Aorta (tissue), 5 donors: ENCODE measurements around the gene EGFR. TPM values are rescaled to one million over a fixed set of nuclear protein-coding genes. Genes with fewer than 3 reads are reported as not detected.

Source experiments
- ATAC-seq: fragments of 200-7000 bp; cut with Tn5 transposase; one replicate; pipeline ENCODE4 v1.9.1; 2022; ENCODE audit warnings: moderate library complexity; ENCODE audit not compliant: low FRiP score
- DNase-seq, 2 donors: peaks; one replicate each; pipeline ENCODE4 v3.0.0-alpha.2; 2020
- H3K27ac ChIP-seq, 2 donors: one replicate each; pipeline ENCODE4 v1.5.1; 2013; ENCODE audit warnings: low read length in 2 of 2, mild to moderate bottlenecking in 2 of 2, moderate library complexity in 2 of 2, control low read depth in 1 of 2, inconsistent platforms in 1 of 2, low read depth in 1 of 2
- H3K27me3 ChIP-seq, 2 donors: one replicate each; pipeline ENCODE4 v1.6.1; 2013; ENCODE audit warnings: control low read depth in 1 of 2, low read length in 1 of 2, mild to moderate bottlenecking in 1 of 2, moderate library complexity in 1 of 2; ENCODE audit not compliant: insufficient read depth in 2 of 2, control insufficient read depth in 1 of 2
- H3K36me3 ChIP-seq, 2 donors: one replicate each; pipeline ENCODE4 v1.6.1; 2013; ENCODE audit warnings: control low read depth in 1 of 2, low read length in 1 of 2, mild to moderate bottlenecking in 1 of 2; ENCODE audit not compliant: insufficient read depth in 2 of 2, control insufficient read depth in 1 of 2
- H3K4me1 ChIP-seq, 2 donors: one replicate each; pipeline ENCODE4 v1.6.1; 2013; ENCODE audit warnings: low read length in 2 of 2, control low read depth in 1 of 2, mild to moderate bottlenecking in 1 of 2, moderate library complexity in 1 of 2; ENCODE audit not compliant: insufficient read depth in 2 of 2, control insufficient read depth in 1 of 2
- H3K4me3 ChIP-seq, 2 donors: one replicate each; pipeline ENCODE4 v1.5.1; 2013; ENCODE audit warnings: low read length in 2 of 2, control low read depth in 1 of 2, mild to moderate bottlenecking in 1 of 2
- H3K9me3 ChIP-seq: one replicate; pipeline ENCODE4 v1.6.1; 2013; ENCODE audit warnings: mild to moderate bottlenecking, low read length; ENCODE audit not compliant: control insufficient read depth
- WGBS, 2 donors: extraction: QIAGEN DNeasy Blood & Tissue Kit; methylation state at CpG; one replicate each; pipeline ENCODE4 v1.1.7; 2013; 5-methylcytosine and 5-hydroxymethylcytosine counted together
- intact Hi-C, 2 donors: fragments of 100-400 bp; cut with DNase I; formaldehyde crosslinking; loops; one replicate each; pipeline versions ENCODE4 v1.14.2 to v1.15.0; 2022
- polyA plus RNA-seq, 2 donors: library from polyadenylated mRNA; stranded (reverse); fragments of 200-250 nt; gene quantifications; one replicate each; pipeline ENCODE4 v1.2.3, GENCODE V29; 2013
- total RNA-seq, 2 donors: library from RNA; stranded (reverse); fragmentation: NEBNext Ultra II Directional; extraction: Animal tissue kit (Norgen Biotek cat#: 25700); gene quantifications; one replicate each; pipeline ENCODE4 v1.2.1, GENCODE V29; 2021
- donor health status: healthy with polysubstance abuse.
- donor health status: Bipolar disorder and iron deficiency.
- donor health status: DM: no; HTN: no; CAD: no.
- donor health status: DM: no; HTN: no; CAD: no.
- donor health status: DM: yes; HTN: yes; CAD: no.

Gene EGFR
- total and polyA plus RNA-seq, 4 donors = 3.0 to 72.4 (median 40.9) TPM

GRCh38 chr7:55088620-55089019, 69.8 kb downstream of the EGFR start:
- H3K36me3 ChIP-seq = no peaks in the 10 kb centered on the region
- DNase-seq = no peak
- no peak overlapping the region for H3K4me3 ChIP-seq
- intact Hi-C loops = loop anchor here (5.0 kb wide), 2 partner anchors 39 to 66 kb away; no protein-coding TSS in a partner anchor
- no peak for ATAC-seq
- WGBS, 2 donors = 82 to 90% methylated on average over 7 of the region's 7 CpGs
- peaks cover 3 to 4% of the 10 kb centered on the region in 2 donors for H3K4me1 ChIP-seq
- no peaks in the 10 kb centered on the region for H3K9me3 ChIP-seq
- H3K27me3 ChIP-seq = no peaks in the 10 kb centered on the region
- H3K27ac ChIP-seq = no peak overlapping the region

GRCh38 chr7:55092186-55092974, 73.6 kb downstream of the EGFR start:
- H3K36me3 ChIP-seq = no peaks in the 10 kb centered on the region
- ATAC-seq = no peak
- H3K4me3 ChIP-seq = no peak overlapping the region
- WGBS, 2 donors = 77 to 81% methylated on average over 15 of the region's 15 CpGs
- intact Hi-C loops = no loop called here
- no peaks in the 10 kb centered on the region for H3K4me1 ChIP-seq
- H3K9me3 ChIP-seq = no peaks in the 10 kb centered on the region
- no peaks in the 10 kb centered on the region for H3K27me3 ChIP-seq
- H3K27ac ChIP-seq = no peak overlapping the region
- DNase-seq = no peak

- Histone ChIP-seq H3K27ac (no peak overlapping the region), H3K4me3 (no peak overlapping the region), H3K36me3 (no peaks in the 10 kb centered on the region), H3K27me3 (no peaks in the 10 kb centered on the region), H3K9me3 (no peaks in the 10 kb centered on the region), H3K4me1 (no peaks in the 10 kb centered on the region)
- DNase-seq (no peak), ATAC-seq (no peak)
- WGBS, 2 donors = 43 to 63% methylated on average over 3 of the region's 3 CpGs
- intact Hi-C loops = no loop called here
Measured at GRCh38 chr7:55092975-55093373, 74.2 kb downstream of the EGFR start.

GRCh38 chr7:55093674-55094073, 74.9 kb downstream of the EGFR start:
- no peaks in the 10 kb centered on the region for H3K4me1 ChIP-seq

GRCh38 chr7:55094092-55094690, 75.4 kb downstream of the EGFR start:
- 78 to 80% methylated on average over 5 of the region's 5 CpGs for WGBS, 2 donors

More at GRCh38 chr7:55093674-55094073, 74.9 kb downstream of the EGFR start:
- ATAC-seq (no peak), DNase-seq (no peak)
- Histone ChIP-seq H3K9me3 (no peaks in the 10 kb centered on the region), H3K36me3 (no peaks in the 10 kb centered on the region), H3K27ac (no peak overlapping the region), H3K27me3 (no peaks in the 10 kb centered on the region), H3K4me3 (no peak overlapping the region)
- WGBS, 2 donors = 92 to 93% methylated on average over 7 of the region's 7 CpGs
- intact Hi-C loops = no loop called here

GRCh38 chr7:55095672-55096071, 76.9 kb downstream of the EGFR start:
- ATAC-seq (no peak), DNase-seq (no peak)
- no peak overlapping the region for H3K27ac ChIP-seq
- intact Hi-C loops = no loop called here
- H3K4me1 ChIP-seq = peaks cover 0 to 5% of the 10 kb centered on the region in 2 donors
- H3K36me3 ChIP-seq = no peaks in the 10 kb centered on the region
- H3K4me3 ChIP-seq = no peak overlapping the region
- H3K9me3 ChIP-seq = no peaks in the 10 kb centered on the region
- WGBS, 2 donors = 87 to 91% methylated on average over 4 of the region's 4 CpGs
- H3K27me3 ChIP-seq = no peaks in the 10 kb centered on the region

More at GRCh38 chr7:55094092-55094690, 75.4 kb downstream of the EGFR start:
- H3K9me3 ChIP-seq = no peaks in the 10 kb centered on the region
- no peak overlapping the region for H3K27ac ChIP-seq
- DNase-seq (no peak), ATAC-seq (no peak)
- intact Hi-C loops = no loop called here
- no peaks in the 10 kb centered on the region for H3K27me3 ChIP-seq
- H3K36me3 ChIP-seq = no peaks in the 10 kb centered on the region
- no peaks in the 10 kb centered on the region for H3K4me1 ChIP-seq
- H3K4me3 ChIP-seq = no peak overlapping the region

GRCh38 chr7:55096323-55096722, 77.5 kb downstream of the EGFR start:
- no peak overlapping the region for H3K4me3 ChIP-seq
- H3K27me3 ChIP-seq = no peaks in the 10 kb centered on the region
- DNase-seq (no peak), ATAC-seq (no peak)
- 93% methylated on average over 11 of the region's 11 CpGs for WGBS, 2 donors
- intact Hi-C loops = no loop called here
- H3K36me3 ChIP-seq = no peaks in the 10 kb centered on the region
- no peak overlapping the region for H3K27ac ChIP-seq
- H3K4me1 ChIP-seq = peaks cover 0 to 7% of the 10 kb centered on the region in 2 donors
- no peaks in the 10 kb centered on the region for H3K9me3 ChIP-seq

- DNase-seq = no peak
Measured at GRCh38 chr7:55097100-55097499, 78.3 kb downstream of the EGFR start.

More at GRCh38 chr7:55097100-55097499, 78.3 kb downstream of the EGFR start:
- no peaks in the 10 kb centered on the region for H3K9me3 ChIP-seq
- no peaks in the 10 kb centered on the region for H3K27me3 ChIP-seq
- no peak for ATAC-seq
- WGBS, 2 donors = 96 to 97% methylated on average over 4 of the region's 4 CpGs
- H3K36me3 ChIP-seq = no peaks in the 10 kb centered on the region
- peaks cover 0 to 7% of the 10 kb centered on the region in 2 donors for H3K4me1 ChIP-seq
- H3K4me3 ChIP-seq = no peak overlapping the region
- no peak overlapping the region for H3K27ac ChIP-seq
- intact Hi-C loops = no loop called here
